GM21381 (cell line): Measurements from ENCODE around the gene SH3BGRL3.
"Not testable (repeated sequence)": the region's sequence is repeated elsewhere in the genome, so short reads cannot be mapped to it uniquely, and the experiment has no call there.

Source experiments
- ATAC-seq: cut with Tn5 transposase; IDR thresholded peaks from one replicate; pipeline ENCODE4 v1.9.1; 2021; ENCODE audit warnings: mild to moderate bottlenecking, moderate library complexity; ENCODE audit not compliant: unreplicated experiment

SH3BGRL3 gene

DNA sequence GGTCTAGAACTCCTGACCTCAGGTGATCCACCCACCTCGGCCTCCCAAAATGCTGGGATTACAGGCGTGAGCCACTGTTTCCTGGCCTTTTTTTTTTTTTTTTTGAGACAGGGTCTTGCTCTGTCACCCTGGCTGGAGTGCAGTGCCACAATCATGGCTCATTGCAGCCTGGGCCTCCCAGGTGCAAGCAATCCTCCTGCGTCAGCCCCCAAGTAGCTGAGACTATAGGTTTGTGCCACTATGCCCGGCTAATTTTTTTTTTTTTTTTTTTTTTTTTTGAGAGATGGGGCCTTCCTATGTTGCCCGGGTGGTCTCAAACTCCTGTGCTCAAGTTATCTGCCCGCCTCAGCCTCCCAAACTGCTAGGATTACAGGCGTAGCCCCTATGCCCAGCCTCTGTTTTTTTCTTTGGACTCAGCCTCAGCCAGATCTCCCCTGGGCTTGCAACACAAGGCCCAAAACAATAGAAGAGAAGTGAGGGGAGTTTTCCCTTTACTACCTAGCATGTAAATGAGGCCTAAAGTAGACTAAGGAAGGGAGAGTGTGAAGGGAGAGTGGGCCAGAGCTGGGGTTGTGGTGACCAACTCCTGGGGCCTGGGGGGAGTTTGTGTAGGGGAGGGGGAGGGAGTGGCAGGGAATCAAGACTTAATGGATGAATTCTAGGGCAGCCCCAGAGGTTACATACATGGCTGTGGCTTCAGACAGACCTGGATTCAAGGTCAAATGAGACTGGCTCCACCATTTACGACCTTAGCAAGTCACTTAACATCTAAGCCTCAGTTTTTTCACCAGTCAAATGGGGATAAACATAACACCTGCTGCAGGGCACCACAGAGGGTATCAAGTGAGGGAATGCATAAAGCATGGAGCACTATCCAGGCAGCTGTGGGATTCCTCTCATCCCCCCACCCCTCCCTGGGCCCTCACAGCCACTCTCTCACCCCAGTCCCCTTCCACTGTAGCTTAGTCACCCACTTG is 36.3 kb downstream of the SH3BGRL3 start:
- no peak for ATAC-seq

DNA sequence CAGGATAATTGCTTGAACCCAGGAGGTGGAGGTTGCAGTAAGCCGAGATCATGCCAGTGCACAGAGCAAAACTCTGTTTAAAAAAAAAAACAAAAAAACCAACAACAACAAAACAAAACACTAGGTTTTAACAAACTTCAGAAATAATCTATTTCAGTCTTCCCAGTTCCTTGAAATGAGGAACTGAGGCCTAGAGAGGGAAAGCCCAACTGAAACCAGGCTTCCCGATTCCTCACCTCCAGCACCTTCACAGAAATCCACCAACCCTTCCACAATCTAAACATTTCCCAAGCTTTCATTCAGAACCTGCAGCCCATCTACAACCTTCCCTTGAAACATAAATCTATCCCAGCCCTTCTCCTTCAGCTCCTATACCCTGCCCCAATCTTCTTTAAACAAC is 37.3 kb downstream of the SH3BGRL3 start:
- ATAC-seq, result no peak

DNA sequence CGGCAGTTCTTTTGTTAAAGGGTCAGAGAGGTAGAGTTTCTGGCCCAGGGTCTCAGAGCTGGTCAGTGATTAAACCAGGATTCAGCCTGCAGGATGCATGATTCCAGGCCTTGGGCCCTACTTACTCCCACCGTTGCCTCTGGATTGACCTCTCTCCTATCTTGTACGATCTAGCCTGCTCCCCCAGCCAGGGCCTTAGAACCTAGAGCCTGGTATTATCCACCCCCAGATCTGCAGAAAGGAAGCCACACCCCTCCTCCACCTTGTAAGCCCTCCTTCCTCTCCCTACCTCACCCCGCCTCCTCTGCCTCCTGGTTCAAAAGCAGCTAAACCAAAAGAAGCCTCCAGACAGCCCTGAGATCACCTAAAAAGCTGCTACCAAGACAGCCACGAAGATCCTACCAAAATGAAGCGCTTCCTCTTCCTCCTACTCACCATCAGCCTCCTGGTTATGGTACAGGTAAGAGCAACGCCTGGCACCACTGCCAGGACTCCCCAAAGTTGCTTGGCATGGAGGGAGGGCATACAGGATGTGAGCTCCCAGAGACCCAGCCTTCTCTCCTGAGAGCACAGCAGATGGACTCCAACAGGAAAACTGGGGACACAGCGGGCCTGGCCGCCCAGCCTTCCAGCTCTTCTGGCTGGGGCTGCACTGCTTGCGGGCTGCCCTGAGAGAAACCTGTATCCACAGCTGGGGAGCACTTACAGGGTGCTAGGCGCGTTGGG is 37.9 kb downstream of the SH3BGRL3 start, which contains the start of gene CD52:
Gene CD52 (plus strand): TSS at position 347 of the 726 bp plus-strand sequence. CDS start 60 bp downstream, at position 407.
- ATAC-seq, result peak; percentile 29

DNA sequence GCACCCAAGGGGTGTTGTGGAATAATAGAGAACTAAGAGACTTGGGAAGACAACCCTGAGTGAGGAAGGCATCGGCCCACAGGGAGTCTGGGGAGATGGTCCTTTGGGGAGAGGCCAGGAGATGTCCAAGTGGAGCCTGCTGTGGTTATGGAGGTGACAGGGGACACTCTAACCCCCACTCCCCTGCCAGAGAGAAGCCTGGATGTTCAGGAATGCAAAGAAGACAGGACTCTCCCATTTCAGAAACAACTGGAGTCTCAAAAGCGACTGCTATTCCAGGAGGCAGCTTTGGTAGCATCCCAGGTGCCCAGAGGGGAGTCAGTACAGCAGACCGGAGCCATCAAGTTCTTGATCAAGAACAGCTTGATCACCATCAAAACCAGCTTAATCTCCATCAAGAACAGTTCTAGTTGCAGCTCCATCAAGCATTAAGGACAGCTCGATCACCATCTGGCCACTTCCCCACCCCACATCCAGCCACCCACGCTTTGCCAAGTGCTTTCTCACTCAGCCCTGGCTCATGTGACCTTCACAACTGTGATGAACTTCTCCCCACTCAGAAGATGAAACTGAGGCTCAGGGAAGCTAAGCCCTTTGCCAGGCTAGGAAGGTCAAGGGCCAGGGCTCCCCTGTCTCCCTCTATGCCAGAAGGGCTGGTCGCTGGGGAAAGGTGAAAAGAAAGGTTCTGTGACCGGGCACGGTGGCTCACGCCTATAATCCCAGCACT is 38.6 kb downstream of the SH3BGRL3 start:
- ATAC-seq, result no peak

DNA sequence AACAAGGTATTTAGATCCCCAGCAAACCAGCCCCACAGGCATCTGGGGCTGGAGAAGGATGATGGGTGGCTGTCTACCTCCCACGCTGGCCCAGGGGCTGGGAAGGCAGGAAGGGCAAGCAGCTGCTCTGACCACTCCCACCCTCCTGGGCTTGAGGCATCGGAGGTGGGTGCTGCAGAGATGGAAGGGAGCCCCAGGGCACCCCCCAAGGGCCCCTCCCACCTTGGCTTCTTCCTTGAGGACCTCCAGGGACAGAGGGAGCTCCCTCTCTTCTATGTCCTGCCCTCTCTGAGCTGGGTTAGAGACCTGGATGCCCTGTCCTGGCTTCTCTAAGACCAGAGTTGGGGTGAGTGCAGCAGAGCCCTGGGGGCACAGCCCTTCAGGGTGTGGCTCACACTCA is 41.0 kb downstream of the SH3BGRL3 start:
- no peak for ATAC-seq

DNA sequence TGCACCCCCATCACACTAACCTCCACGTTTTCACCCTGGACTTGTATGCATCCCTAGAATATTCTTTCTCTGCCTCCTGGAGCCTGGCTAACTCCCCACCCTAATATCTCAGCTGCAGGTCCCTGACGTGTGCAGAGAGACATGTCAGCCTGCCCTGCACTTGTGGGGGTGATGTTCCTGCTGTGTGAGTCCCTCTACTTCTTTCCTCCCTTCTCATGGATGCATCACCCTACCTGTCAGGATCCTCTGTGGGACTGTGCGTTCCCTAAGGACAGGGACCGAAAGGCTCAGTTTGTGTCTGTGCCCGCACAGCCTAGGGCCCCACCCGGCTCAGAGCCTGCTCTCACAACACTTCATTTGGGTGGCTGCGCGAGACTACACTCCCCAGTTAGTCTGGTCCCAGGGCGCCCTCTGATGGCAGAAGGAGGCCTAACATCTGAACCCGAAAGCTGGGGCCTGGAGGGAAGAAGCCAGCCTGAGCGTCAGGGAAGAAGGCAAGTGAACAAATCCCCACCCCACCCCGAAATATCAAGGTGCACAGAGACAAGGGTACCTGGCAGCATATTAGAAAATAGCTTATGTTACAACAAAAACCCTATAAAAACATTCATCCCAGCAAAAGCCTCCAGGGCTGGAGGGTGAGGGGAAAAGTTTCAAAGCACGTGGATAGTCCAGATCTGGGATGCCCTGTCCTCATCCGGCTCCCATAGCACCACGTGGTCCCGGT is 41.6 kb downstream of the SH3BGRL3 start:
- ATAC-seq, result no peak

DNA sequence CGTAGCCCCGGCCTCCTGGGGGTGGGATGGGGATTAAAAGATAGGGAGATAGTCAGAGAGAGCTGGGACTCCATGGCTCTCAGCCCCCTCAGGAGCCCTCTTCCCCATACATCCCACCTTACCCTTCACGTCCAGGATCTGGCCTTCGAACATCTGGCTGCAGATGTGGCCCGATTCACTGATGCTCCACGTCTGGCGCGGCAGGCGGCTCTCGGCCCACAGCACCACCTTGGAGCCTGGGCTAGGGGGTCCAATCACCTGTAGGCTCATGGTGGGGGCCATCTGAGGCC is 42.1 kb downstream of the SH3BGRL3 start:
- ATAC-seq, result no peak

DNA sequence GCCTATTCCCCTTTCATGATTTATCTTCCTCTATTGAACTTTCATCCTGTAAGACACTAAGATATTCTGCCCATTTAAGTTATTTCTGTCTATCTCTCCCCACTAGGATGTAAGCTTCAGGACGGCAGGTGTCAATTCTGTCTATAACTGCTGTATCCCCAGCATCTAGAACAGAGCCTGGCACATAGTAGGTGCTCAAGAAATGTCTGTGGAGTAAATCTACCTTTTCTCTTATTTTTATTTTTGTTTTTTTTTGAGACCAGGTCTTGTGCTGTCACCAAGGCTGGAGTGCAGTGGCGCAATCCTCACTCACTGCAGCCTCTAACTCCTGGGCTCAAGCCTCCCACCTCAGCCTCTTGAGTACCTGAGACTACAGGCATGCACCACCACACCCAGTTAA is 43.5 kb downstream of the SH3BGRL3 start:
- no peak for ATAC-seq

DNA sequence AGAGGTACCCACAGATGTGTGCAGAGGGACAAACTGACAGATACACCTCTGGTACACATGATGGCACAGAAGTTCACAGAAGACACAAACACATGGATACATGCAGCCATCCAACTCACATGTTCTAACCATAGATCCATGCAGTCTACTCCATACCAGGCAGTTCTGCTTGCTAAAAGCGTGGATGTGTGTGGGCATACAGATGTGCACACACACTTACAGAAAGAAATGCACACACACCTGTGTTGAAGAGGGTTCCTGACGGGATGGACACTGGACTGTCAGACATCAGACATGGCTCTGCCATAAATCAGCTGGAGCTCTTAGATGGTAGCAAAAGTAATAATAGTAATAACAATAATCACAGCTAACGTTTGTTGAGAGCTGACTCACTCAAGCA is 44.7 kb downstream of the SH3BGRL3 start:
- ATAC-seq, result no peak

DNA sequence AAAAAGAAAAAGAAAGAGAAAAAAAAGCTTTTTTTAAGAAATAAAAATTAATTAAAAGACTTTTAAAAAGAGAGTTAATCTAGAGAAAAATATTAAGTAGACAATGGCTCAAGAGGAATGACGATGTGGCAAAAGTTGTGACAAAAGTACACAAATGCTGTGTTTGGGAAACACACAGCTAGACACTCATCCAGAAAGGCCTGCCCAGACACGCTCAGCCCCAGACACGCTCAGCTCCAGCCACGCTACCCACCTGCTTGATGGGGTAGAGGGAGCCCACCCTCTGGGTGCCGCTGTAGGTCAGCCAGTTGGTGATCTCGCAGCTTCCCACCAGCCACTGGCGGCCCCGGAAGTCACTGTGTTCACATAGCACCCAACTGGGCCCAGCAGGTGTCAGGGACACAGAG is 48.1 kb downstream of the SH3BGRL3 start:
- ATAC-seq, result no peak

DNA sequence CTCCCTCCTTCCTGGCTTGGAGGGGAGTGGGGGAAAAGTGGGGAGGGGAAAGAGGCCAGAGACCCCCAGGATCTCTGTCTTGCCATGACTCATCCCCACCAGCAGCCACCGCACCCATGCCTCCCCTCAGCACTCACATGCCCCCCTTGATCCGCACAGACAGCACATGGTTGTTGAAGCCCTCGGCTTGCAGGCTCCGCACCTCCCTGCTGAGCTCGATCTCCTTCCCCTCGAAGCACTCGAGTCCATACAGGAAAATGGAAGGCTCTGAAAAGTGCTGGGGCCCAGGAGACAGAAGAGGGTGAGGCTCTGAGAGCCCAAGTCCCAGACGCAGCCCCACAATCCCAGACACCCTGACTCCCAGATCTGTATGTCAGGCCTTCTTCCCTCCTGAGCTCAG is 48.7 kb downstream of the SH3BGRL3 start:
- ATAC-seq, result no peak

DNA sequence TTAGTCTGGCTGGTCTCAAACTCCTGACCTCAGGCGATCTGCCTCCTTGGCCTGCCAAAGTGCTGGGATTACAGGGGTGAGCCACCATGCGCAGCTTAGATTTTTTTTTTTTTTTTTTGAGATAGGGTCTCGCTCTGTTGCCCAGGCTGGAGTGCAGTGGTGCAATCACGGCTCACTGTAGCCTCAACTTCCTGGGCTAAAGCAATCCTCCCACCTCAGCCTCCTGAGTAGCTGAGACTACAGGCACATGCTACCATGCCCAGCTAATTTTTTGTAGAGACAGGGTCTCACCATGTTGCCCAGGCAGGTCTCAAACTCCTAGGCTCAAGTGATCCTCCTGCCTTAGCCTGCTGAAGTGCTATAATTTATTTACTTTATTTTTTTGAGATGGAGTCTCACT is 49.5 kb downstream of the SH3BGRL3 start:
- not testable (repeated sequence) for ATAC-seq

DNA sequence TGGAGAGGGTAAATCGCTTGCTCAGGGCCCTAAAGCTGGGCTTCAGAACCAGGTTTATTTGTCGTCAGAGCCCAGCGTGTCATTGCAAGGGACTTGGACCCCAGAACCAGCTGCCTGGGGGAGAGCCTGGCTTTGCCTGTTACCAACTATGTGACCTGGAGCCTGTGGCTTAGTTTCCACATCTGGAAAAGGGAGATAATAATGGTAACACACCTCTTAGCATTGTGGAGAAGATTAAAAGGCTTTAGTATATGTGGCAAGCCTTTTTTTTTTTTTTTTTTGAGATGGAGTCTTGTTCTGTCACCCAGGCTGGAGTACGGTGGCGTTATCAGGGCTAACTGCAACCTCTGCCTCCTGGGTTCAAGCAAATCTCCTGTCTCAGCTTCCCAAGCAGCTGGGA is 50.4 kb downstream of the SH3BGRL3 start:
- no peak for ATAC-seq
